ENCODE measurements around the gene CHRM5. TPM values are rescaled to one million over a fixed set of nuclear protein-coding genes. Genes with fewer than 3 reads are reported as not detected.

The CHRM5 gene
- total and polyA plus RNA-seq, 2 donors (not counting 3 experiments of a cell fraction or from before 2014, with no cell fraction given) = 0.03 TPM; not detected in 1

DNA sequence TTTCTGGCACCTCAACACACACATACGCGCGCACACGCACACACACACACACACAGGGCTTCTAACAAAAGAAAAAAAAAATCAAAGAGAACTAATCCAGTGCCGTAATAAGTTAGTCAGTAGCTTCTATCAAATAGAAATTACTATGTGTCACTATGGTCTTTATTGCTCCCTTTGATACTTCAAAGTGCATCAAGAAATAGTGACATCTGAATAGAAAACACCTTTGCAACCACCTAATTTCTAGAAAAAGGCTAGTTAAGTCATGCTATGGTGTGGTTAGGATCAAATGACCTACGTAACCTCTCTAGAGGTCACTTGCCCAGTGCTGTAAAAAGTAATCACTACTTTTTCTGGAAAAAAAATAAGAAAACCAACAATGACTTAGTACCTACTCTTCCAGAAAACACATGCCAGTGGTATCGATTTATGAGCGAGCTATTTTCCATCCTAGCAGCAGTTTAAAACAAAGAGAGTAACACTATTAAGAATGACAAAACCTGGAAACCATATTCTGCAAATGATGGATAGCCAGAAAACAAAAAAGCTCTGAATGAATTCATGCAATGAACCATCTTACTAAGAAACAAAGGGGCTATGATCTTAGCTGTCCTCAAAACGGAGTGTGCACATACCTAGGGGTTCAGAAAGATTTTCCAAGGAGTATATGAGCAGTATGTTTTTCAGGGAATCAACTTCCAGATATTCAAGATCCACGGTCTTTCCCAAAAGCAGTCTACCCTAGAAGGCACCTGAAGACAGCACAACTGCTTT, 63.9 kb downstream of the CHRM5 start:
- Histone ChIP-seq H3K9me1 (replicated peaks; ENCODE audit: control insufficient read depth, extremely low read depth, insufficient read depth, low read length) (no peaks in the 10 kb centered on the region), H3K9ac (replicated peaks; ENCODE audit: extremely low read depth, insufficient read depth, low read length) (no peak overlapping the region), H3K36me3 (ENCODE audit: control insufficient read depth in 2 of 2, extremely low read depth in 1 of 2, insufficient read depth in 2 of 2, low read length in 2 of 2) (no peaks in the 10 kb centered on the region), H4K20me1 (replicated peaks; ENCODE audit: control insufficient read depth, extremely low read depth, insufficient read depth, low read length) (no peaks in the 10 kb centered on the region), H3K4me2 (ENCODE audit: insufficient read depth, low read length) (no peak overlapping the region), H3K9me3 (replicated peaks; ENCODE audit: control insufficient read depth, insufficient read depth, low read length) (no peaks in the 10 kb centered on the region), H3K4me1 (ENCODE audit: control insufficient read depth, extremely low read depth, insufficient read depth, low read length) (no peaks in the 10 kb centered on the region), H3K79me2 (ENCODE audit: control insufficient read depth, insufficient read depth, low read length) (peaks cover 24% of the 10 kb centered on the region), H3K27ac (ENCODE audit: insufficient read depth, low read depth, low read length) (no peak overlapping the region), H3K4me3 (replicated peaks in 1 of 3; ENCODE audit: insufficient read depth in 1 of 3, low read depth in 1 of 3, low read length in 3 of 3) (no peak overlapping the region), H3K27me3 (ENCODE audit: control insufficient read depth in 2 of 2, insufficient read depth in 2 of 2, low read length in 2 of 2) (no peaks in the 10 kb centered on the region), H2AFZ (ENCODE audit: low read depth, low read length) (no peak overlapping the region)
- dilution Hi-C loops (cut with MboI; ENCODE audit: extremely low pct_ligation_motif_present, low sequenced_read_pairs) = no loop called here
- DNase-seq (ENCODE audit: low read depth, low spot score) (no peak), FAIRE-seq (no peak)
- ChIA-PET POLR2A (no interaction called here), CTCF (no interaction called here)
- BruUV-seq (replicated peaks) = no TSS peak
- no peak for TF ChIP-seq FOS (IDR thresholded peaks at IDR 0.05; ENCODE audit: borderline replicate concordance, insufficient read depth, low read length)
- no peak for TF ChIP-seq MYC (IDR thresholded peaks at IDR 0.05; ENCODE audit: low read depth, low read length)
- TF ChIP-seq, protein P1, sequence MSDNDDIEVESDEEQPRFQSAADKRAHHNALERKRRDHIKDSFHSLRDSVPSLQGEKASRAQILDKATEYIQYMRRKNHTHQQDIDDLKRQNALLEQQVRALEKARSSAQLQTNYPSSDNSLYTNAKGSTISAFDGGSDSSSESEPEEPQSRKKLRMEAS (IDR thresholded peaks at IDR 0.05; ENCODE audit: insufficient read depth, insufficient read length) = no peak
- no peak for TF ChIP-seq POLR2AphosphoS5 (IDR thresholded peaks at IDR 0.05; ENCODE audit: insufficient read depth, low read depth, low read length)
- TF ChIP-seq POLR2A (IDR thresholded peaks at IDR 0.05; ENCODE audit: low read depth, low read length) = no peak
- no peak for TF ChIP-seq GATA2 (IDR thresholded peaks at IDR 0.05; ENCODE audit: insufficient read depth, insufficient read length, low read depth, low read length)
- no peak for TF ChIP-seq JUN (IDR thresholded peaks at IDR 0.05; ENCODE audit: borderline replicate concordance, insufficient read depth, insufficient read length, low read depth)
- no peak for TF ChIP-seq EZH2 (IDR thresholded peaks at IDR 0.05; ENCODE audit: borderline replicate concordance, low read depth, low read length, severe bottlenecking)
- TF ChIP-seq, protein P2, sequence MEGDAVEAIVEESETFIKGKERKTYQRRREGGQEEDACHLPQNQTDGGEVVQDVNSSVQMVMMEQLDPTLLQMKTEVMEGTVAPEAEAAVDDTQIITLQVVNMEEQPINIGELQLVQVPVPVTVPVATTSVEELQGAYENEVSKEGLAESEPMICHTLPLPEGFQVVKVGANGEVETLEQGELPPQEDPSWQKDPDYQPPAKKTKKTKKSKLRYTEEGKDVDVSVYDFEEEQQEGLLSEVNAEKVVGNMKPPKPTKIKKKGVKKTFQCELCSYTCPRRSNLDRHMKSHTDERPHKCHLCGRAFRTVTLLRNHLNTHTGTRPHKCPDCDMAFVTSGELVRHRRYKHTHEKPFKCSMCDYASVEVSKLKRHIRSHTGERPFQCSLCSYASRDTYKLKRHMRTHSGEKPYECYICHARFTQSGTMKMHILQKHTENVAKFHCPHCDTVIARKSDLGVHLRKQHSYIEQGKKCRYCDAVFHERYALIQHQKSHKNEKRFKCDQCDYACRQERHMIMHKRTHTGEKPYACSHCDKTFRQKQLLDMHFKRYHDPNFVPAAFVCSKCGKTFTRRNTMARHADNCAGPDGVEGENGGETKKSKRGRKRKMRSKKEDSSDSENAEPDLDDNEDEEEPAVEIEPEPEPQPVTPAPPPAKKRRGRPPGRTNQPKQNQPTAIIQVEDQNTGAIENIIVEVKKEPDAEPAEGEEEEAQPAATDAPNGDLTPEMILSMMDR (IDR thresholded peaks at IDR 0.05; ENCODE audit: extremely low read depth in 1 of 2, insufficient read depth in 1 of 2, low read depth in 1 of 2, low read length in 2 of 2) = no peak
- intact Hi-C loops (cut with micrococcal nuclease) = no loop called here

Data from endothelial cell of umbilical vein (primary cell).